ENCODE data around the gene NR0B2.

DNA sequence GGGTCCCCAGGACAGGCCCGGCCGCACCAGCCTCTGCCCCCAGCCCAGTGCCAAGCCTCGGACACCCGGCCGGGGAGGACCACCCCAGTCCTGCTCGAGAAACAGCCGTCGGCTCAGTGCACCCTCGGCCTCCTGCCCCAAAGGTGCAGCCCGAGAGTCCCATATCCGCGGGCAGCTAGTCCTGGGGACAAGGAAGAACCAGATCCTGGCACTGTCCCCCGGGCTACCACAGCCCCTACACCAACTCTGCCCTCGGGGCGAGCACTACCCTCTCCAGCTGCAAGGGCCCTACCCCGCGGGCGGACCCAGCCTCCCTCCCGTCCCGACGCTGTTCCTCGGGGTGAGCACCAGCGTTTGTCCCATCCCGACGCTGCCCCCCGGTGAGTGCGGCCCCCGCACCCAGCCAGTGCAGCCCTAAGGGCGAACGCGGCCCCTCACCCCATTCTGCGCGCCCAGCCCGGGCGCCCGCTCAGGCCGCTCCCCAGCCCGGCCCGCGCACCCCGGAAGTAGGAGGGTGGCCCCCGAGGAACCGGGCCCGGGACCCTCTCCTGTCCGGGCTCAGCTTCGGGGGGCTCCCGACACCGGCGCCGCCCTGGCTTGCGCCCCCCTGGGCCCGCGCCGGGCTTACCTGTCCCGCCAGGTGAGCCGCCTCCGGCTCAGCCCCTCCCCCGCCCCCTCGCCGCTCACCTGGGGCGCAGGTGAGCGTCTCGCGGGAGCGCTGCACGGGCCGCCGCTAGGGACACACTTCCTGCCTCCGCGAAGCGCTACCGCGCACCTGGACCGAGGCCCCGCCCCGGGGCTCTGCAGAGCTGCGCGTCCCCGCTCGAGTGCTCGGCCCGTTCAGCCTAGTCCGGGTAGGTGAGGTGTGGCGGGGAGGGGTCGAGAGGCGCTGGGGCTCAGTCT, 46.2 kb upstream of the NR0B2 start, which contains the start of gene KDF1:
- TF ChIP-seq, protein P1, sequence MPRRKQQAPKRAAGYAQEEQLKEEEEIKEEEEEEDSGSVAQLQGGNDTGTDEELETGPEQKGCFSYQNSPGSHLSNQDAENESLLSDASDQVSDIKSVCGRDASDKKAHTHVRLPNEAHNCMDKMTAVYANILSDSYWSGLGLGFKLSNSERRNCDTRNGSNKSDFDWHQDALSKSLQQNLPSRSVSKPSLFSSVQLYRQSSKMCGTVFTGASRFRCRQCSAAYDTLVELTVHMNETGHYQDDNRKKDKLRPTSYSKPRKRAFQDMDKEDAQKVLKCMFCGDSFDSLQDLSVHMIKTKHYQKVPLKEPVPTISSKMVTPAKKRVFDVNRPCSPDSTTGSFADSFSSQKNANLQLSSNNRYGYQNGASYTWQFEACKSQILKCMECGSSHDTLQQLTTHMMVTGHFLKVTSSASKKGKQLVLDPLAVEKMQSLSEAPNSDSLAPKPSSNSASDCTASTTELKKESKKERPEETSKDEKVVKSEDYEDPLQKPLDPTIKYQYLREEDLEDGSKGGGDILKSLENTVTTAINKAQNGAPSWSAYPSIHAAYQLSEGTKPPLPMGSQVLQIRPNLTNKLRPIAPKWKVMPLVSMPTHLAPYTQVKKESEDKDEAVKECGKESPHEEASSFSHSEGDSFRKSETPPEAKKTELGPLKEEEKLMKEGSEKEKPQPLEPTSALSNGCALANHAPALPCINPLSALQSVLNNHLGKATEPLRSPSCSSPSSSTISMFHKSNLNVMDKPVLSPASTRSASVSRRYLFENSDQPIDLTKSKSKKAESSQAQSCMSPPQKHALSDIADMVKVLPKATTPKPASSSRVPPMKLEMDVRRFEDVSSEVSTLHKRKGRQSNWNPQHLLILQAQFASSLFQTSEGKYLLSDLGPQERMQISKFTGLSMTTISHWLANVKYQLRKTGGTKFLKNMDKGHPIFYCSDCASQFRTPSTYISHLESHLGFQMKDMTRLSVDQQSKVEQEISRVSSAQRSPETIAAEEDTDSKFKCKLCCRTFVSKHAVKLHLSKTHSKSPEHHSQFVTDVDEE (CRISPR knock-in tag; IDR thresholded peaks at IDR 0.05): no peak
- TF ChIP-seq GLIS3 (CRISPR knock-in tag; IDR thresholded peaks at IDR 0.05) (no peak), RARB (CRISPR knock-in tag; IDR thresholded peaks at IDR 0.05) (no peak), TOX (CRISPR knock-in tag; IDR thresholded peaks at IDR 0.05; ENCODE audit: borderline replicate concordance) (no peak), ZFP3 (CRISPR knock-in tag; IDR thresholded peaks at IDR 0.05) (no peak)
- TF ChIP-seq, protein P2, sequence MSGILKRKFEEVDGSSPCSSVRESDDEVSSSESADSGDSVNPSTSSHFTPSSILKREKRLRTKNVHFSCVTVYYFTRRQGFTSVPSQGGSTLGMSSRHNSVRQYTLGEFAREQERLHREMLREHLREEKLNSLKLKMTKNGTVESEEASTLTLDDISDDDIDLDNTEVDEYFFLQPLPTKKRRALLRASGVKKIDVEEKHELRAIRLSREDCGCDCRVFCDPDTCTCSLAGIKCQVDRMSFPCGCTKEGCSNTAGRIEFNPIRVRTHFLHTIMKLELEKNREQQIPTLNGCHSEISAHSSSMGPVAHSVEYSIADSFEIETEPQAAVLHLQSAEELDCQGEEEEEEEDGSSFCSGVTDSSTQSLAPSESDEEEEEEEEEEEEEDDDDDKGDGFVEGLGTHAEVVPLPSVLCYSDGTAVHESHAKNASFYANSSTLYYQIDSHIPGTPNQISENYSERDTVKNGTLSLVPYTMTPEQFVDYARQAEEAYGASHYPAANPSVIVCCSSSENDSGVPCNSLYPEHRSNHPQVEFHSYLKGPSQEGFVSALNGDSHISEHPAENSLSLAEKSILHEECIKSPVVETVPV (CRISPR knock-in tag; IDR thresholded peaks at IDR 0.05): no peak

Measured in SK-N-SH treated with all-trans-retinoic acid at 6 μM for 48 hours (cell line).